Tibial artery (tissue), 4 donors: Measurements from ENCODE around the gene TNFSF8.

Experiments
- DNase-seq, 2 donors: peaks; one replicate each; pipeline ENCODE4 v3.0.0-alpha.2; 2019
- H3K27ac ChIP-seq, 2 donors: fragments of 200-600 bp; sonication (generic) in 1 of 2; 1 replicate in 1 of 2; 2 replicates in 1 of 2; pipeline ENCODE4 v1.5.1; 2018 to 2019; ENCODE audit warnings: mild to moderate bottlenecking in 1 of 2
- H3K27me3 ChIP-seq, 2 donors: fragments of 200-600 bp; sonication (generic) in 1 of 2; one replicate each; pipeline versions ENCODE4 v1.5.1 to v1.6.0; 2016 to 2019
- H3K36me3 ChIP-seq, 3 donors: fragments of 200-600 bp; sonication (generic) in 2 of 3; one replicate each; pipeline ENCODE4 v1.5.1; 2016 to 2019; ENCODE audit warnings: mild to moderate bottlenecking in 2 of 3
- H3K4me1 ChIP-seq, 4 donors: fragments of 200-600 bp; sonication (generic) in 2 of 4; 1 replicate in 3 of 4; 2 replicates in 1 of 4; pipeline ENCODE4 v1.5.1; 2016 to 2019
- H3K4me3 ChIP-seq, 2 donors: fragments of 200-600 bp; sonication (generic) in 1 of 2; 1 replicate in 1 of 2; 2 replicates in 1 of 2; pipeline ENCODE4 v1.5.1; 2018 to 2019; ENCODE audit warnings: mild to moderate bottlenecking in 2 of 2
- H3K9me3 ChIP-seq, 3 donors: fragments of 200-600 bp; sonication (generic) in 1 of 3; one replicate each; pipeline ENCODE4 v1.5.1; 2016 to 2019
- intact Hi-C: fragments of 100-400 bp; cut with DNase I; formaldehyde crosslinking; loops from one replicate; pipeline ENCODE4 v1.15.0; 2023; ENCODE audit warnings: low total_unique reads
- TF ChIP-seq, protein P1 (sequence below), 2 experiments: fragments of 200-600 bp in 1 of 2; fragments of 450-650 bp in 1 of 2; IDR thresholded peaks; one replicate each; pipeline ENCODE4 v1.5.1; 2017 to 2019; ENCODE audit warnings: antibody characterized with exemption in 2 of 2, mild to moderate bottlenecking in 1 of 2, moderate library complexity in 1 of 2

TNFSF8 gene

DNA sequence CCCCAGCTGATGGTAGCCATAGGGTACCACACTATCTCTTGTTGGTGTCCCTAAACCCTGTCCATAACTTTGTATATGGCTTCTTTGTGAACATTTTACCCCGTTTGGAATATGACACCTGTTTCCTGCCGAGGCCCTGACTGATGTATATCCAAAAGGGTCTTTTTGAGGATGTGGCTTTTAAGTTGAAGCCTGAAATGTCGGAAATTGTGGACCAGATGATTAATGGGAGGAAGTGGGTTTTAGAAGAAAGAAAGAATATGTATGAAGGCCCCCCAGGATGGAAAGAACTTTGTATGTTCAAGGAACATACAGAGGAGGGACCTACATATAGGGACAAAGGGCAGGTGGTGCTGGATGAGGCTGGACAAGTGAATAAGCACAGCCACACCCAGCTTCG is 16.7 kb upstream of the TNFSF8 start:
- H3K36me3 ChIP-seq = no peaks in the 10 kb centered on the region
- H3K4me3 ChIP-seq = no peak overlapping the region
- intact Hi-C loops = no loop called here
- peaks cover 0 to 4% of the 10 kb centered on the region in 2 donors for H3K27me3 ChIP-seq
- no peaks in the 10 kb centered on the region for H3K4me1 ChIP-seq
- no peak overlapping the region for H3K27ac ChIP-seq
- no peak for DNase-seq
- H3K9me3 ChIP-seq = no peaks in the 10 kb centered on the region
- TF ChIP-seq, protein P1, sequence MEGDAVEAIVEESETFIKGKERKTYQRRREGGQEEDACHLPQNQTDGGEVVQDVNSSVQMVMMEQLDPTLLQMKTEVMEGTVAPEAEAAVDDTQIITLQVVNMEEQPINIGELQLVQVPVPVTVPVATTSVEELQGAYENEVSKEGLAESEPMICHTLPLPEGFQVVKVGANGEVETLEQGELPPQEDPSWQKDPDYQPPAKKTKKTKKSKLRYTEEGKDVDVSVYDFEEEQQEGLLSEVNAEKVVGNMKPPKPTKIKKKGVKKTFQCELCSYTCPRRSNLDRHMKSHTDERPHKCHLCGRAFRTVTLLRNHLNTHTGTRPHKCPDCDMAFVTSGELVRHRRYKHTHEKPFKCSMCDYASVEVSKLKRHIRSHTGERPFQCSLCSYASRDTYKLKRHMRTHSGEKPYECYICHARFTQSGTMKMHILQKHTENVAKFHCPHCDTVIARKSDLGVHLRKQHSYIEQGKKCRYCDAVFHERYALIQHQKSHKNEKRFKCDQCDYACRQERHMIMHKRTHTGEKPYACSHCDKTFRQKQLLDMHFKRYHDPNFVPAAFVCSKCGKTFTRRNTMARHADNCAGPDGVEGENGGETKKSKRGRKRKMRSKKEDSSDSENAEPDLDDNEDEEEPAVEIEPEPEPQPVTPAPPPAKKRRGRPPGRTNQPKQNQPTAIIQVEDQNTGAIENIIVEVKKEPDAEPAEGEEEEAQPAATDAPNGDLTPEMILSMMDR (IDR thresholded peaks at IDR 0.05) = no peak

DNA sequence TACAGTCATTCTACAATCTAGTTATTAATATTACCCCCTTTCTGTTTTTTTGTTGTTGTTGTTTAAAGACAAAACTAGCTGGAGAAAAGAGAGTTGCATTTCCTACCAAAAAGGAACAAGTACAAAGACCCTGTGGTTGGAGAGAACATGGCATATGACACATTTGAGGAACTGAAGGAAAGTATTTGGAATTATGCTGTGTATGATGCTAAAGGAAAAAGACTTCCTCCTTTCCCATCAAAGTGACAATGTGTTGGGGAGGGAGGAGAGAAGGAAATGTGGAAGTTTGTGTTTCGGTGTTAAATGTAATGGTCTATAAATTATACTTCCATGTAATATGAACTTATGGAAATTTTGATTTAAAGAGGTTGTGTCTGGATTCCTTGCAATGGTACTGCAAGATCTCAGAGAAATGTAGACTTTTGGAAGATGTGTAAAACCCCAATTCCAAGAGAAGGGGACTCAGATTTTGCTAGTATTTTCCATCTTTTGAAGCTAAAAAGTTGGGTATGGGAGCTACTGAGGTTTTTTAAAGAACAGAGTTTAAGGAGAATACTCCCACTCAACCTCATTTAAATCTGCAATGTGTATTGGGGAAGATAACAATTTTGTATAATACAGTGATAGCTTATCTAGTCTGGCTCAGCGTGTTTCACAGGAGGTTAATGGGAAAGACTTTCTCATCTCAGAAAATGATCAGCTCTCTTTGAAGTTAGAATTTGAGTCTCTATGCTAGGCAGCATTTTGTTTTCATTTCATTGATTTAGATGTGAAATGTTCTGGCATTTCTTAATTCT is 15.4 kb upstream of the TNFSF8 start:
- H3K27ac ChIP-seq = no peak overlapping the region
- intact Hi-C loops = no loop called here
- no peaks in the 10 kb centered on the region for H3K36me3 ChIP-seq
- no peak overlapping the region for H3K4me3 ChIP-seq
- H3K27me3 ChIP-seq = no peaks in the 10 kb centered on the region
- TF ChIP-seq, protein P1 (IDR thresholded peaks at IDR 0.05) = no peak
- DNase-seq = no peak
- H3K4me1 ChIP-seq = no peaks in the 10 kb centered on the region
- no peaks in the 10 kb centered on the region for H3K9me3 ChIP-seq

DNA sequence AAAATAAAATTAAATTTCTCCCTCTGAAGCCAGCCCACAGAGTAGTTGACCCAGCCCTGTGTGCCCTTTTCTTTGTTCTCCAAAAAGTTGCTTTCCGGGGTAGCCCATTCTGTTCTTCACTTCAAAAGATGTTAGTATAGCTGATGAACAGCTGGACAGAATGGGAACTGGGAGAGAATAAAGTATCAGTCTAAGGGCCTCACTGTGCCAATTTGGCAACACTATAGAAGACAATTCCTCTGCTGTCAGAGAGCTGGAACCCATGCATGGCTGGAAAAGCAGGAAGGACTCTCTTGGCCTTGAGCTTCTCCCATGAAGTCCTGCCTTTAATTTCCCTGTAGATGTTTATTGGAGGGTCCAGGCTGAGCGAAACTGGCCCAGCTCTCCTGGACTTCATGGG is 11.0 kb upstream of the TNFSF8 start:
- H3K27ac ChIP-seq = no peak overlapping the region
- peaks cover 0 to 9% (median 3%) of the 10 kb centered on the region in 4 donors for H3K4me1 ChIP-seq
- no peaks in the 10 kb centered on the region for H3K27me3 ChIP-seq
- TF ChIP-seq, protein P1 (IDR thresholded peaks at IDR 0.05) = no peak
- H3K9me3 ChIP-seq = no peaks in the 10 kb centered on the region
- intact Hi-C loops = no loop called here
- H3K4me3 ChIP-seq = no peak overlapping the region
- DNase-seq = no peak
- no peaks in the 10 kb centered on the region for H3K36me3 ChIP-seq

DNA sequence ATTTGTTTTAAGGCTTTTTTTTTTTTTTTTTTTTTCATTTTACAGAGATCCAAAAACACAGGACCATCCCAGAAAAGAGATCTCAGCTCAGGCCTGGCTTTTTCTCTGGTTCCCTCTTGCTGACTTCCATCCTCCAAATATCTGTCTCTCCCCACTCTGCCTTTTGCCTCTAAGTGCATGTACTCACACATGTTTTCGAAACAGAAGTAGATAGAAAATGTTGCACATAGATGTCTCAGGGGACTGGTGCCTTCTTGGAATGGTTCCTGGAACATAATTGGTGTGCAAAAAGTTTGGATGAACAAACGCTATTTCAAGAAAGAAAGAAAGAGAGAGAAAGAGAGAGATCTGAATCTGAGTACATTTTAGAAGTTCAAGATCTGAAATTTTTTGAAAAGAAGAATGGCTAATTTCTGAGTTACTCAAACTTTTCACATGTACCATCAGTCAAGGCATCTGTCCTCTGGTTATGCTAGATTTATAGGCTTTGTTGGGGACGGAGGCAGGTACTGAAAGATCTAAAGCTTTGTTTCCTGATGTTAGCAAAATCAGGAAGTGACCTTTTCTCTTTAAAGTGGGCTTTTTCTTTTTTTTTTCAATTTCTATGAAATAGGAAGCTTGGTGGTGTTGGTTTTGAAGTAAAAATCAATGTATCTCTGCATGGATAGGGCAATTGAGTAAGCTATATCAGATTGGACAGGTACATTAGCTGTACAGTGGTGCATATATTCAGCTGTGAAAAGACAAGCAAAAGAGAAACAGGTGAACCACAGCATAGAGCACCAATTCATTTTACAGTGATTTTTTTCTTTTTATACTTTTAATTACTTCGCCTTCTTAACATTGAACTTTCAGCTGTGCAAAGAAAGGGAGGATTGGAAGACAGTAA is 8.5 kb upstream of the TNFSF8 start:
- H3K27me3 ChIP-seq = no peaks in the 10 kb centered on the region
- DNase-seq = no peak
- no peaks in the 10 kb centered on the region for H3K36me3 ChIP-seq
- no peaks in the 10 kb centered on the region for H3K9me3 ChIP-seq
- TF ChIP-seq, protein P1 (IDR thresholded peaks at IDR 0.05) = no peak
- intact Hi-C loops = no loop called here
- peaks cover 0 to 9% (median 3%) of the 10 kb centered on the region in 4 donors for H3K4me1 ChIP-seq
- no peak overlapping the region for H3K27ac ChIP-seq
- H3K4me3 ChIP-seq = no peak overlapping the region

GRCh38 chr9:114937516-114937915 is 7.1 kb upstream of the TNFSF8 start:
- TF ChIP-seq, protein P1 (IDR thresholded peaks at IDR 0.05) = no peak
- Histone ChIP-seq H3K36me3 (no peaks in the 10 kb centered on the region), H3K4me3 (no peak overlapping the region), H3K4me1 (peaks cover 0 to 9% (median 3%) of the 10 kb centered on the region in 4 donors), H3K27me3 (no peaks in the 10 kb centered on the region), H3K27ac (no peak overlapping the region), H3K9me3 (no peaks in the 10 kb centered on the region)
- no peak for DNase-seq
- intact Hi-C loops = no loop called here
